Measurements from ENCODE around the gene PTPN4. TPM values are rescaled to one million over a fixed set of nuclear protein-coding genes. Genes with fewer than 3 reads are reported as not detected.

The PTPN4 gene
- total RNA-seq, 4 donors from 2014 or later = 15.0 to 45.2 (median 21.1) TPM

DNA sequence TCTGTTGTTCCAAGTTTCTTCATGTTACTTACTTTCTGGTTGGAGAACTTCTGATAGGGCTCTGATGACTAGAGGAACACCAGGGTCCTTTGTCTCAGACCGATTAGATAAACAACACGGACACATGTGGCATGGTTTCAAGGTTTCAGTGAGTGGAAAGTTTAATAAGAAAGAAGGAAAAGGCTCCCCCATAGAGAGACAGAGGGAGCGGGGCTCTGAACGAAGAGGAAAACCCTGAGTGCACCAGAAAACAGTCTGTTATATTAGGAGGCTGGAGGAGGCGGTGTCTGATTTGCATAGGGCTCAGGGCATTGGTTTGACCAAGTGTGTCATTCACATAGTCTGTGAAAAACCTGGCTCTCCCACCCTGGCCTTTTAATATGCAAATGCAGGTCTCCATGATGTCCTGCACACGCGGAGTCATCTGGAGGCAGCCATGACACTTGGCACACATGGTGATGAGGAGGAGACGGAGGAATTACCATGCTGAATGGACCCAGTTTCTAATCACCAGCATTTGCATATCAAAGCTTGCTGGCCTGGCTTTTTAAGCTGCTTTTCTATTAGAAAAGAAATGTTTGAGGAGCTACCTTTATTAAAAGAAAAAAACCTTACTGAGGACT is 94.2 kb downstream of the PTPN4 start:
- Histone ChIP-seq H3K27me3 (no peaks in the 10 kb centered on the region), H3K4me3 (no peak overlapping the region), H3K4me1 (no peaks in the 10 kb centered on the region), H3K27ac (no peak overlapping the region), H3K36me3 (no peaks in the 10 kb centered on the region), H3K9me3 (peaks cover 0 to 25% (median 6%) of the 10 kb centered on the region in 4 donors)
- WGBS, 2 donors = 95 to 96% methylated on average over 8 of the region's 8 CpGs
- TF ChIP-seq POLR2A (IDR thresholded peaks at IDR 0.05) (no peak), EP300 (IDR thresholded peaks at IDR 0.05) (no peak)
- TF ChIP-seq, protein P1, sequence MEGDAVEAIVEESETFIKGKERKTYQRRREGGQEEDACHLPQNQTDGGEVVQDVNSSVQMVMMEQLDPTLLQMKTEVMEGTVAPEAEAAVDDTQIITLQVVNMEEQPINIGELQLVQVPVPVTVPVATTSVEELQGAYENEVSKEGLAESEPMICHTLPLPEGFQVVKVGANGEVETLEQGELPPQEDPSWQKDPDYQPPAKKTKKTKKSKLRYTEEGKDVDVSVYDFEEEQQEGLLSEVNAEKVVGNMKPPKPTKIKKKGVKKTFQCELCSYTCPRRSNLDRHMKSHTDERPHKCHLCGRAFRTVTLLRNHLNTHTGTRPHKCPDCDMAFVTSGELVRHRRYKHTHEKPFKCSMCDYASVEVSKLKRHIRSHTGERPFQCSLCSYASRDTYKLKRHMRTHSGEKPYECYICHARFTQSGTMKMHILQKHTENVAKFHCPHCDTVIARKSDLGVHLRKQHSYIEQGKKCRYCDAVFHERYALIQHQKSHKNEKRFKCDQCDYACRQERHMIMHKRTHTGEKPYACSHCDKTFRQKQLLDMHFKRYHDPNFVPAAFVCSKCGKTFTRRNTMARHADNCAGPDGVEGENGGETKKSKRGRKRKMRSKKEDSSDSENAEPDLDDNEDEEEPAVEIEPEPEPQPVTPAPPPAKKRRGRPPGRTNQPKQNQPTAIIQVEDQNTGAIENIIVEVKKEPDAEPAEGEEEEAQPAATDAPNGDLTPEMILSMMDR (IDR thresholded peaks at IDR 0.05) = no peak
- no peak for DNase-seq (ENCODE audit: low spot score in 2 of 2)

DNA sequence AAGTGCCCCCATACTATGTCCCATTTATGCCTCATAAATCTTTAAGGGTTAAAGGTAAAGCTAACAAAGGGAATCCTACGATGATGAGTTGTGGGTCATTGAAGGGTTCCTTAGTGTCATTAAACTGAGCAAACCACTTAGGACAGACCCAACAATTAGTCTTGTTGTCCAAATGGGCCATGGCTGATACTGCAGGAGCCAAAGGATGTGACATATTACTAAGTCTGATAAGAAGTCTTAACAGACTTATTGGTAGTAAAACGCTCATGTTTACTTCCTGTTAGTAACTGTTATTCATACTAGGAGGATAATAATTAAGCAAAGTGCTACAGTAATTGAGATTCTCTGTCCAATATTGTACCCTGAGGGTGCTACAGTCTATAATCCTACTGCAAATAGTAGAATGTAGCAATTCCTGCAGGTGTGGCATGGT is 96.8 kb downstream of the PTPN4 start:
- TF ChIP-seq, protein P1 (IDR thresholded peaks at IDR 0.05) = no peak
- TF ChIP-seq POLR2A (IDR thresholded peaks at IDR 0.05) (no peak), EP300 (IDR thresholded peaks at IDR 0.05) (no peak)
- peaks cover 0 to 16% (median 6%) of the 10 kb centered on the region in 4 donors for H3K9me3 ChIP-seq
- 54 to 56% methylated on average over 2 of the region's 2 CpGs for WGBS, 2 donors
- no peak for DNase-seq (ENCODE audit: low spot score in 2 of 2)
- H3K36me3 ChIP-seq = no peaks in the 10 kb centered on the region
- no peaks in the 10 kb centered on the region for H3K27me3 ChIP-seq
- H3K27ac ChIP-seq = no peak overlapping the region
- H3K4me3 ChIP-seq = no peak overlapping the region
- no peaks in the 10 kb centered on the region for H3K4me1 ChIP-seq

DNA sequence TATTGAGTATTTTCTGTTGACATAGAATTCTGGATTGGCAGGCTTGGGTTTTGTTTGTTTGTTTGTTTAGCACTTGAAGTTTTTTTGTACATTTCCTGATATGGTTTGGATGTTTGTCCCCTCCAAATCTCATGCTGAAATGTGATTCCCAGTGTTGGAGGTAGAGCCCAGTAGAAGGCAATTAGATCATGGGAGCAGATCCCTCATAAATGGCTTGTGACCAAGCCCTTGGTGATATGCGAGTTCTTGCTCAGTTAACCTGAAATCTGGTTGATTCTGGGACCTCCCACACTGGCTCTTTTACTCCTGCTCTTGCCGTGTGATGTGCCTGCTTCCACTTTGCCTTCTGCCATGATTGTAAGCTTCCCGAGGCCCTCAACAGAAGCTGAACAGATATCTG is 98.0 kb downstream of the PTPN4 start:
- no peaks in the 10 kb centered on the region for H3K4me1 ChIP-seq
- DNase-seq (ENCODE audit: low spot score in 2 of 2) = no peak
- H3K4me3 ChIP-seq = no peak overlapping the region
- H3K9me3 ChIP-seq = peaks cover 0 to 4% (median under 1%) of the 10 kb centered on the region in 4 donors
- TF ChIP-seq POLR2A (IDR thresholded peaks at IDR 0.05) (no peak), EP300 (IDR thresholded peaks at IDR 0.05) (no peak)
- TF ChIP-seq, protein P1 (IDR thresholded peaks at IDR 0.05) = no peak
- no peaks in the 10 kb centered on the region for H3K36me3 ChIP-seq
- no peaks in the 10 kb centered on the region for H3K27me3 ChIP-seq
- no peak overlapping the region for H3K27ac ChIP-seq
- WGBS, 2 donors = 76 to 80% methylated on average over 3 of the region's 3 CpGs

DNA sequence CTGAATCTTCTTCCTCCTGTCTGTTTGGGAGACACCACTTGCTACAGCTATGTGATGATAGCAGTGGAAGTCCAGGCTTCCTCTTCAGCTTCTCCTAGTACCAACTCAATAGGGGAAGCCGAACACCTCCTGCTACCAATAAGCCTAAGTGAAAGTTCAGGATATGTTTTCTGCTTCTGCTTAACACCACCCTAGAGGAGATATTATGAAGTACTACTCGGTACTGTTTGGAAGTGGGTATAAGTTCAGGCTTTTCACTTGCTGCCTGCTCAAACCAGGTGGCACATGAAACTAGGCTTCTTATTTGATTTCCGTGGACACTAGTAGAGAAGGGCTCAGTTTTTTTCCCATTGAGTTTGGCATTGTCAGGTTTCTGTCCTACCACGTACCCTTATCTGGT is 99.8 kb downstream of the PTPN4 start:
- no peaks in the 10 kb centered on the region for H3K27me3 ChIP-seq
- no peak for DNase-seq (ENCODE audit: low spot score in 2 of 2)

DNA sequence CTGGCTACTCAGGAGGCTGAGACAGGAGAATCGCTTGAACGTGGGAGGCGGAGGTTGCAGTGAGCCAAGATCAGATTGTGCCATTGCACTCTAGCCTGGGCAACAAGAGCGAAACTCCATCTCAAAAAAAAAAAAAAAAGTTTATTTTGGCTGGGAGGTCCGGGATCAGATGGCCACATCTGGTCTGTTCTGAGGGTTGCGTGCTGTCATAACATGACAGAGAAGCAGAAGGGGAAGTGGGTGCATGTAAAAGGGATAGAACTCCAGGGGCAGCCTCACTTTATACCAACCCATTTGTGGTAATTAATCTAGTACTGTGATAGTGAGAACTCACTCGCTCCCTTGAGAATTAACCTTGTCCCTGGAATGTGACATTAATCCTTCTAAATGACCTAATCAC is 101.2 kb downstream of the PTPN4 start:
- H3K9me3 ChIP-seq = no peaks in the 10 kb centered on the region
- no peak overlapping the region for H3K4me3 ChIP-seq
- H3K36me3 ChIP-seq = no peaks in the 10 kb centered on the region
- H3K27me3 ChIP-seq = no peaks in the 10 kb centered on the region
- H3K4me1 ChIP-seq = no peaks in the 10 kb centered on the region
- no peak overlapping the region for H3K27ac ChIP-seq
- no peak for TF ChIP-seq POLR2A (IDR thresholded peaks at IDR 0.05)
- TF ChIP-seq, protein P1 (IDR thresholded peaks at IDR 0.05) = no peak
- no peak for TF ChIP-seq EP300 (IDR thresholded peaks at IDR 0.05)
- WGBS, 2 donors = 83 to 85% methylated on average over 7 of the region's 7 CpGs
- no peak for DNase-seq (ENCODE audit: low spot score in 2 of 2)

More for the DNA sequence above, 99.8 kb downstream of the PTPN4 start:
- no peaks in the 10 kb centered on the region for H3K4me1 ChIP-seq
- H3K4me3 ChIP-seq = no peak overlapping the region
- no peaks in the 10 kb centered on the region for H3K36me3 ChIP-seq
- no peak overlapping the region for H3K27ac ChIP-seq
- TF ChIP-seq POLR2A (IDR thresholded peaks at IDR 0.05) = no peak
- no peak for TF ChIP-seq EP300 (IDR thresholded peaks at IDR 0.05)
- TF ChIP-seq, protein P1 (IDR thresholded peaks at IDR 0.05) = no peak
- H3K9me3 ChIP-seq = no peaks in the 10 kb centered on the region
- 75 to 99% methylated on average over 4 of the region's 4 CpGs for WGBS, 2 donors

All from tibial nerve (tissue), 4 donors.